HG03175 (cell line): ENCODE measurements around the gene KCTD20.

ENCODE experiments used
- ATAC-seq: cut with Tn5 transposase; IDR thresholded peaks from one replicate; pipeline ENCODE4 v1.9.1; 2021; ENCODE audit warnings: mild to moderate bottlenecking, moderate library complexity; ENCODE audit not compliant: unreplicated experiment

Gene KCTD20

DNA sequence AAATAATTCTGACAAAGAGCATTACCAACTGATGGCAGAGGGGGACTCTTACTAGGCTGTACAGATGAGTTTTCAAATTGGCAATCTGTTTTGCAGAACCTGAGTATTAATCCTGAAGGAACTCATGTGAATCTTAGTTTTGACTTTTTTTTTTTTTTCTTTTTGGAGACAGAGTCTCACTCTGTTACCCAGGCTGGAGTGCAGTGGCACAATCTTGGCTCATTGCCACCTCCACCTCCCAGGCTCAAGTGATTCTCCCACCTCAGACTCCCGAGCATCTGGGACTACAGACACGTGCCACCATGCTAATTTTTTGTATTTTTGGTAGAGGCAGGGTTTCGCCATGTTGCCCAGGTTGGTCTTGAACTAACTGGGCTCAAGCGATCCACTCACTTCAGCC lies 49.3 kb downstream of the KCTD20 start:
- no peak for ATAC-seq

DNA sequence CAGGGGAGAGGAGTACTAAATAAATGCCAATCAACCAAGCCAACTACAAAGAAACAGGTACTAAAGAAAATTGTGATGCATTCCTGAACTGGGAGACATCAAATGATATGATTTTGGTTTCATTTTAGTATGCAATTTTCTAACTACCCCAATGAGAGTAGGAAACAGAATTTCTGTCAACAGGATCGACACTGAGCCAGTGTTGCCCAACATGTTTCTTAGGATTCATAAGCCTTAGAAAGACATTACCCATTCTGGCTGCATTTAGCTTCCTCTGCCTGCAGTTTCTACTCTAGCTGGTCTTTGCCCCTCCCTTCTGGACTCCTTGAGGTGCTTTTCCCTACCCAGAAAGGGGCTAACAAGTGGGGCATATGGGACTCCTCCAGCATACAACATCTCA lies 49.8 kb downstream of the KCTD20 start:
- ATAC-seq: no peak

DNA sequence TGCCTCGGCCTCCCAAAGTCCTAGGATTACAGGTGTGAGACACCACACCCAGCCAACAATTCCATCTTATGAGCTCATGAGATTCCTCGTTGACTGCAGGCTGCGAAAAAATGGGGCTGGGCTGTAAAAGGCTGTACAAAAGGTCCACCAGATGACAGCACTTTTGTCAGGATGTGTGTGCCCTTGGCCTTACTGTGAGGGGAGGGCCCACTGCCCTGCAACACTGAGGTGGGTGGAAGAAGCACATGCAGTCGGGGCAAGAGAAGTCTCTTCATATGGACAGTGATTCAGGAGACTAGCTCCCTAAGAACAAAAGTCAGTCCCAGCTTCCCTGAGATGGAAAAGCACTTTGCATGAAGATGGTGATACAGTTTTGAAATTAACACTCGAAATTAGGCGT lies 50.5 kb downstream of the KCTD20 start:
- ATAC-seq: no peak

DNA sequence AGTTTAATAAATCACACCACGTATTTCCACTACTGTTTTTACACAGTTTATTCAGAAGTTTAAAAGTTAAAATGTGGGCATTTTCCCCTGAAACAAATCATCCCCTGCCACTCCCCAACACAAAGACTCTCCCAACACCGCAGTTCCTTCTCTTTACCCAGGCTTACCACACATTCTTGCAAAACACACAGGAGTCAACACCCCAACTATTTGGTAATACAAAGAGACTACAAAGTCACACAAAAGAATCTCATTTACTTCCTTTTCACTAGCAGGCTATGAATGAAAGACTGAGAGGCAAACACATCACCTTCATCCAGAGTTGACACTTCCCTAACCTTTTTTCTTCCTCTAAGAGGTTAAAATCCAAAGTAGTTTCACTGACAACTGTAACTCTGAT lies 51.1 kb downstream of the KCTD20 start:
- ATAC-seq: no peak

DNA sequence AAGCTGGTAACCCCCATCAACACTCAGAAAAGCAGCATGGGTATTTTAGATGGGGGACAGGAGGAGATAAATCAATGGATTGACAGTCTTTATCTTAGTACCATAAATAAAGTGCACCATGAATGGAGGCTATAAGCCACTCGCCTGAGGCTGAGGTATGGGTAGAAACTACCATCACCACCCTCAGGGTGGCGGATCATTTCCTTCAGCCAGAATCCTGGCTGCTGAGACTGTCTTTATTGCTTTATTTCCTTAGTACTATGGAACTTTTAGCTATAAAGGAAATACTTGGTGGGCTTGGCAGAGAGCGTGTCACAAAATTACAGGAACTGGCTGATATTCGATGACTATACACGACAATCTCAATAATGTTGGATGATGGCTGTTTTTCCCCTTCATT lies 52.3 kb downstream of the KCTD20 start:
- ATAC-seq: no peak

DNA sequence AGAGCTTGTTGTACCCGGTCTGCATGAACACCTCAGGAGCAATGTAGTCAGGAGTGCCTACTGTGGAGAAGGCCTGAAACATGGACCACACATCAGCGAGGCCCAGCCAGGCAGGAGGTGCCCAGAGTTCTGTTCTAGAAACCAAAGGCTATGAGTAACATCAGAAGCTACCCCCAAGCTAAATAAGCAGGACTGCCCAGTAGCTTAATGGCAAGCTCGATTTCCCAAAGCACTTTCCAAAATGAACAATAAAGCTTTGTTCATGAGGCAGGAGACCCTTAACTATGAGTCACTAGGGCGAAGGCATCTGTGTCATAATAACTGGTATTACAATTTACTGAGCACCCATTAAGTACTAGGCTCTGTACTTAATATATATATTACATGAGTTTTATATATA lies 57.1 kb downstream of the KCTD20 start:
- no peak for ATAC-seq

DNA sequence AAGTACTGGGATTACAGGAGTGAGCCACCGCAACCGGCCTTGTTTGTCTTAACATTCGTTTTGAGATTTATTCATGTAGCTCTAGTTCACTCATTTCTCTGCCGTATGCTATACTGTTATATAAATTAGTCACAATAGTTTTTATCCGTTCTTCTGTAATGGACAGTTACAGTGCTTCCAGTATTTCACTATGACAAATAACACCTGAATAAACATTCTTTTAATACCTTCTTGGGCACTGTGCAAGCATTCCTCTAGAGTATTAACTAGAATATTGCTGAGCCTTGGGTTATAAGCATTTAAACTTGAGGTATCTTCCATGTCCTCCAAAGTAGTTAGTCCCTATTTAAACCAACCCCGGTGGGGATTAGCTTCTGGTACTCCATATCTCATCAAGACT lies 58.9 kb downstream of the KCTD20 start:
- no peak for ATAC-seq

DNA sequence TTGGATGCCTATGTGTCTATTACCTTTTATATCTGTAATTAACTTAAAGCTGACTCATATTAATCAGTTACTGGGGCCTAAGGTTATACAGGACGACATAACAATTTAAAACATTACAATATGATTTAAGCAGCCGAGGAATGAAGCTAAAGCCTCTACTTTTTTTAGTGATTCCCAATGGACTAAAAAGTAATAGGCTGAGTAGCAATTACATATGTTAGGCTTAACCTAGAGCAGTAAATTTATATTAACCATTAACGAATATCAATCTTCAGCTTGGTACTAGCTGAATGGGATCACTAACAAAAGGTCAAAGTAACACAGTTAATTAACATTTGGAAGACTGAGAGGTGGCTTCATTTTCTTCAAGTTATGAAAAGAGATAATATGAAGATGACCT lies 61.4 kb downstream of the KCTD20 start:
- no peak for ATAC-seq

DNA sequence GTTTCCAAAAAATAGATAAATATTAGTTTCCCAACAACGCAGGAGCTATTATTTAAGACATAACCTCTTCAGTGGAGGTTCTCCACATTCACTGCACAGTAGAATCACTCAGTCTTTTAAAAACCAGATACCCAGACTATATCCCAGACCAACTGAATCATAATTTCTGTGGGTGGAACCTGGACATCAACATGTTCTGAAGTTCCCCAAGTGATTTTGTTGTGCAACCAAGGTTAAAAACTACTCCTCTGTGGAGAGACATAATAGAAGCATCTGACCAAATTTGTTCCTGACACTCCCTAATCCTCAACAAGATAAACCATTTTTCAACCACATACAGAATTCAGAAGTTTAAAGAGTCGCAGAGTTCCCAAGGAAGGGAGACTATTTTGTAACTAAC lies 62.2 kb downstream of the KCTD20 start:
- ATAC-seq: no peak

DNA sequence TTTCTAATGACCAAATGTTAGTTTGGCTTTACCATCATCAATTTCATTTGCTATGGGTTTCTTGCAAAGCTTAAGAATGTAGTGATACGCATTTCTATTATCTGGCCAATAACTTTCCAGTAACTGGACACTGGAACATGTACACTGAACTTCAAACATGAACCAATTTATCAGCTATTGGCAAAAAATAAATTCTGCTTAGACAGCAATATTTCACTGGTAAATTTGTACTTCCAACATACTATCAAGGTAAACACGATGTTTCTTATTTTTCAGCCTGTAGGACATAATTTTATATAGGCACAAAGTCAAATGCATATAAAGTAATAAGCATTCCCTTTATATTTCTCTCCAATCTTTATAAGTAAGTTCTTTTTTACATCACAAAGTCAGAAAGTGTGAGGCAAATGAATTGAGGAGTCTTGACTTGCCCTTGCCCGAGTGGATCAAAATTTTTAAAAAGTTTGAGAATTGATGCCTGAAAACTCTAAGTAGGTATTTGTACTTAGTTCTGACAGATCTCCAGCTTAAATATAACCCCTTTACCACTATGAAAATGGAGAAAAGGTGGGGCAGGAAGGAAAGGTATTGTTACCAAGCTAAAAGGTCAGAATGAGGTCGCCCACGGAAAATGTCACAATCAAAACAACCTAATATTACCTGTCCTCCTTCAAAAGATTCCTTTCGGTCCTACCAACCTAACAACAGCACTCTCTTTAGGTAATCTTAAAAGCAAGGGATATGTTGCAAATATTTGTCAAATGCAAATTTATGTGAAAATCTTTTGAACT lies 63.1 kb downstream of the KCTD20 start:
- ATAC-seq: no peak

DNA sequence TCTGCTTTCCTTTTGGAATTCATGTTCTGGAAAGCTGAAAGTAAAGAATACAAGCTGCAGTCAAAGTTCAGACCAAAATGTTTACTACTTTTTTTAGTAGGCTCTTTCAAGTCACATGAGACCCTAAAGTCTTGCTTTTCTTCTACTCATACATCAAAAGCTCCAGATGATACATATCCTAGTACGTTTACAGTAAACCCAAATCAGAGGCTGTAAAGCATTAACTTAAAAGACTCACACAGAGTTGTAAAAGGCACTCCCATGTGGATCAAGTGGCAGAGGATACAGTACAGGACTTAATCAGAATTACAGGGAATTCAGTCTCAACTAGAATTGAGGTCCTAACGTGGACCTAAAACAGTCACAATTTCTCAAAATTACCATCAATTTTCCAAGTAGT lies 63.8 kb downstream of the KCTD20 start:
- no peak for ATAC-seq

DNA sequence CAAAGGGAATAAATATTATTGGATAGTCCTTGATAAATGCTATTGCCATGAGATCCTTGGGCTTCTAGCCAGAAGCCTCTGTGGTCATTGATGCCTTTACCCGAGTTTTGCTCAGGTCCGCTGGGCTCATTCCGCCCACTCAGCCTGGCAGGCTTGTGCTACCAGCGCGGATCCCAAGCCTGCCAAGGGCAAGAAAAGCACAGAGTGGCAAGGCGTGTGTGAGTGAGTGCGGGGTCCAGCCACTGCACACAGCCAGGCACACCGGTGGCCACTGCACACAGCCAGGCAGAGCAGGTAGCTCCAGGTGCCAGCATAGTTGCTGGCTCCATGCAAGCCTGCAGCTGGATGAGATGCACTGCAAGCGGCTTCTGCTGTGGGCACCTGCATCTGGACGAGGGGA lies 65.7 kb downstream of the KCTD20 start:
- no peak for ATAC-seq

DNA sequence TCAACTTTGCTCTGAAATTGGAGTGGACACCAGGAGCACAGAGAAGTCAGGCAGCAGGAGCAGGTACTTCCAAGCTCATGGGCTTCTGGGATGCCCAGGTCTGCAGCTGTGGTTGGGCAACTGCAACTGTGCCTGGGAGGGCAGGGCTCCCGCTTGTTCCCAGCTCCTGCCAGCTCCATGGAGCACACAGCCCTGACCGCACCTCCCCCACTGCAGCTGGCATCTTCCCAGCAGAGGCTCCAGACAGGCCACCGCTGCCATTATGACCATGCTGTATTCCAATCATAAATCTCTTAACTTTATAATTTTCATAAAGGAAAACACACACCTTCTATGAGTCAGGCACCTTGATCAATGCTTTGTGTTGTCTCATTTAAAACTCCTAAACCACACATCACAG lies 67.6 kb downstream of the KCTD20 start:
- ATAC-seq: no peak

DNA sequence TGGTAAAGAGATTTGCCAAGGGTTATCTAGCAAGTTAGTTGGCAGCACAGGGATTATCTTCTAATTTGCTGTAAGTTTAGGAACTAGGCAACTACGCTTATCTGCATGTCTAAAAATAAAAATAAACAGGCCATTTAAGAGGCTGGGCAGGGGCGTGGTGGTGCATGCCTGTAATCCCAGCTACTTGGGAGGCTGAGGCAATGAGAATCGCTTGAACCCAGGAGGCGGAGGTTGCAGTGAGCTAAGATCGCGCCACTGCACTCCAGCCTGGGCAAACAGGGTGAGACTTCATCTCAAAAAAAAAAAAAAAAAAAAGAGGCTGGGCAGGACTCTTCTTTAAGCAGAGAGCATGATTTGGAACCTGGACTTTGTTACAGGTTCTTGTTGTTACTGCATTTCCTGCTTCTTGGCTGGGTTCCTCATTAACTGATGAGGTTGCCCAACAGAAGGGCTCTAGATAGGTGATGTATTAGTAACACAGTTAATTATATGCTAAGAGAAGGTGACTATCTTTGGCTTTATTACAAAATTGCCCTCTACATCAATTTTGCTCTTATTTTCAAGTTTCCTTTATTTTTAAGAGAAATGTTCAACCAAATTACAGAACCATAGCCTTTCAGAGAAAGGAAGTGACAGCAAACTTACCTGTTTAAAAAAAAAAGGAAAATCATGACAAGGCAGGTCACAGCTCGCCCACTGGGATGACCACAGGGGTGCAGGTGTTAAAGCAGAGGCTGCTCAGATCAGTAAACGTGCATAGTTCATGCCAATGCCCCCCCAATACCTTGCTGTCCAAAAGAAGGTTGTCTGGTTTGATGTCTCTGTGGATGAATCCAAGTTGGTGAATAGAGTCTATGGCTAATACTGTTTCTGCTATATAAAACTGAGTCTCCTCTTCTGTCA lies 72.0 kb downstream of the KCTD20 start:
- peak; percentile 81 for ATAC-seq

DNA sequence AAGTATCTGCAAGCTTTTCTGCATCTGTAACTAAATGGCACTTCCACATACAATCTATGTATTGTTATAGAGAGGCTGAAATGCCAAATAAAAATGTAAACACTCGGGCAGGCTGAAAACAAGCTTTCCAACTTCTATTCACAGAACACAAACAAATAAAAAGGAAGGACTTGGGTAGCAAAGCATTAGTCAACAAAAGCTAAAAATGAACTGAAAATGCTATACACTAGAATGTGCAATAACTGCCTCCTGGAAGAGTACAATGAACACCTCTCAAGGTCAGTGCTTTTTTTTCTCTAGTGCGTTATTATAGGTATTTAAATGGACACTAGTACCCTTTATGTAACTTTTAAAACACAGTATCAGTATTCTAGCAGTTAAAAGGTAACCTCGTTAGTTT lies 73.0 kb downstream of the KCTD20 start:
- no peak for ATAC-seq

DNA sequence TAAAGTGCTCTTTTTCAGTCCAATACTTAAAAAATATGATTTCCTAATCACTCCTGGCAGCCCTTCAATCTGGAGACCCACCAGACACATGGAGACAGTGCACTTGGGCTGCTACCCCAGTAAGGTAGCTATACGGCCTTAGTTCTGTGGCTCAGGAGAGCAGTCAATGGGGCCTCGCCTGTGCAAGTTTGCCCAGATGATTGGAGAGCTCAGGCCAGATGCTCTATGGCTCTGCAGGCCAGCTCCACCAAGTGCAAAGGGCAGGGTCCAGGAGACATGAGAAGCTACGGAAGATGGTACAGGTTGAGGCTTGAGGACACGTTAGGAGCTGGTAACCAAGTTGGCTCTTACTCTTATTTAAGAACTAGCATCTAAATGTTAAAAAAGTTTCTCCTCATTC lies 73.8 kb downstream of the KCTD20 start:
- ATAC-seq: no peak

DNA sequence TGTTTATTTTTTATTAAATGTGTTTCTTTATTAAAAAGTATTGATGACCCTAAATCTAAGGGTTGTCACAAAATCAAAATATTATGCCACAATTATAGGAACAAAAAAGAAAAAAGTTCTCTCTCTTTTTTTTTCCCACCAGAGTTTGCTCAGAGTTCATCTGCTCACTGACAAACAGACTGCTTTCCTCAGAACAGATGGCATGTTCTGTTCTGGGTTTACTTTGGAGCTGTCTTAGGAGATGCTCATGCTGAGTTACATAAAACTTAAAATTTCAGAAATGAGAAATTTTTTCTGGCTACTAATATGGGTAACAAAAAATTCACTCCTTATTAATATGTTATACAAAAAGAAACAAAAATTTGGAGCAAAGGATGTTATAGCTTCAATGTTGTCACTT lies 74.2 kb downstream of the KCTD20 start:
- ATAC-seq: no peak

DNA sequence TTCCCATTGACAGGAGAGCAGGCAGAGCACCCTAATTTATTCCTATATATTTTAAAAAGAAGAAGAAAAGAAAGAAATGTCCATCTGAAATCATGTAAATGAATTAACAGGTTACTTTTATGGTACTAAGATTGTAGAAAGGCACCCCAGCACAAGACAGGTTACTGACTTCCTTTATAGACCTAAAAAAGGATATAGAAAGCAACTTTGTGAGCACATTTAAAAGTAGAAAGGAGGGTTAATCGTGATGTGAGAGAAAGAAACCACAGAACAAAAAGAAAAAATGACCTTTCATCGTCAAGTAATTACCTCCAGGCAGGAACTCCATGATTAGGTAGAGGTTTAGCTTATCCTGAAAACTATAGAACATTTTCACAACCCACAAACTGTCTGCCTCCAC lies 74.6 kb downstream of the KCTD20 start:
- ATAC-seq: no peak

DNA sequence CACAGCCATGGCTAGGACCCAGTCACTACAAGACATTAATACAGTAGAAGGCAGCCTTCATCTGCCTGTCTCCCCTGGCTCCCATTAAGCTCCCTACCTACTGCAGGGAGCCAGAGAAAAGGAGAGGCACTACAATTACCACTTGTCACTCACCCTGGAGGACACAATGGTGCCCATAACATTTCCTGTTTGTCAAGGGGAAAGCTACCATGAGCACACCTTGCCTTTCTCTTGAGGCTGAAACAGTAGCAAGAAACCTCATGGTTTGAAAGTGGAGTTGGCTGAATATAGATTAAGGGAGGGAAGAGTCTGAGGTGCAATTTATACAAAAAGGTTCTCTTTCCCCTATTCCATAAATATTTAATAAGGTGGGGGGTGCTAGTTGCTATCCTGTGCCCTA lies 76.6 kb downstream of the KCTD20 start:
- ATAC-seq: no peak

DNA sequence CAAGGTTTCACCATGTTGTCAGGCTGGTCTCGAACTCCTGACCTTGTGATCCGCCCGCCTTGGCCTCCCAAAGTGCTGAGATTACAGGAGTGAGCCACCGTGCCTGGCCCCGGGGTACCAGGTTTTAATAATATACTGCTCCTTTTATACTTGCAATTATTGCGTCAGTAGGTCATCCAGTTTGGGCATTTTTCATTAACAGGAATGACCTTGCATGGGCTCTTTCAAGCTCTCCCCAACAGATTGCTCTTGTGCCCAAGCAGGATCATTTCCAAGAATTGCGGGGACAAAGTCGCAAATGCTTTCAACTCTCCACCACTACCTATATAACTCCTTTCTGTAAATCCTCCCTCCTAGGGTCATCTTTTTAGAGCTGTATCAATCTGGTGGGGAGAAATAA lies 80.7 kb downstream of the KCTD20 start:
- no peak for ATAC-seq

DNA sequence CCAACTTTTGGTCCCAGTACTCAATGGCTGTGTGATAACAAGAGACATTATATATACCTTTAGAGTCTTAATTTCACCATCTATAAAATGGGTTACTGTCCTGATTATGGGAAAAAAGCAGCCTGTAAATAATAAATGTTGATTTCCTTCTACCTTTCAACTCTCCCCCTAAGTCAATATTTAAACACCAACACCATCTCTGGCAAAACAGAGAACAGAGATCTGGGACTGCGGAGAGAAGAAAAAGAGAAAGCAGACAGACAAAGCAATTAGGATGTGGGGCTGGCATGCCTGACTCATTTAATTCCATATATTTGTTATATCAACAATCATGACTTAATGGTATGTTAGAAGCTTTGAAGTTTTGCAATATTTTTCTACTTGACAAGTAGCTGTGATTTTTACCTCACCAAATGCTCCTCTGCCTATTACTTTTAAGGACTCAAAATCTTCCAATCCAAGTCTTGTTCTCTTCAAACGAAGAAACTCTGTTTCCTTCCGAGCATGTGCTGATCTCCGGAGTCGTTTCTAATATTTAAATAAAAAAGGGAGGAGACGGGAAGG lies 81.2 kb downstream of the KCTD20 start:
- ATAC-seq: no peak

DNA sequence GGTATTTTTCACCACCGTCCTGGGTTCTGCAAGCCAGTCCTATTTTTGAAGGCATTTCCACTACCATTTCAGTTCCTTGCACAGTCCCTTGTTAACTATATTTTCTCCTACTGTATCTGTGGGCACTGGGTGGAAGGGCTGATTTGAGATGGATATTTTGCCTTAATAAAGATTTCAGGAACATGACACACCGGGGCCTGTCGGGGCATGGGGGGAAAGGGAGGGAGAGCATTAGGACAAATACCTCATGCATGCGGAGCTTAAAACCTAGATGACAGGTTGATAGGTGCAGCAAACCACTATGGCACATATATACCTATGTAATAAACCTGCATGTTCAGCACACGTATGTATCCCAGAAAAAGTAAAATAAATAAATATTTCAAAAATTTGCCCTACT lies 82.1 kb downstream of the KCTD20 start:
- no peak for ATAC-seq
